Bone marrow (tissue), 2 donors: ENCODE results near the gene EML1.
"Not testable (repeated sequence)": the region's sequence is repeated elsewhere in the genome, so short reads cannot be mapped to it uniquely, and the experiment has no call there.

ENCODE experiments used
- DNase-seq, 2 donors: peaks; one replicate each; lab custom pipeline; 2025; lab: John Stamatoyannopoulos, UW

EML1 gene

DNA sequence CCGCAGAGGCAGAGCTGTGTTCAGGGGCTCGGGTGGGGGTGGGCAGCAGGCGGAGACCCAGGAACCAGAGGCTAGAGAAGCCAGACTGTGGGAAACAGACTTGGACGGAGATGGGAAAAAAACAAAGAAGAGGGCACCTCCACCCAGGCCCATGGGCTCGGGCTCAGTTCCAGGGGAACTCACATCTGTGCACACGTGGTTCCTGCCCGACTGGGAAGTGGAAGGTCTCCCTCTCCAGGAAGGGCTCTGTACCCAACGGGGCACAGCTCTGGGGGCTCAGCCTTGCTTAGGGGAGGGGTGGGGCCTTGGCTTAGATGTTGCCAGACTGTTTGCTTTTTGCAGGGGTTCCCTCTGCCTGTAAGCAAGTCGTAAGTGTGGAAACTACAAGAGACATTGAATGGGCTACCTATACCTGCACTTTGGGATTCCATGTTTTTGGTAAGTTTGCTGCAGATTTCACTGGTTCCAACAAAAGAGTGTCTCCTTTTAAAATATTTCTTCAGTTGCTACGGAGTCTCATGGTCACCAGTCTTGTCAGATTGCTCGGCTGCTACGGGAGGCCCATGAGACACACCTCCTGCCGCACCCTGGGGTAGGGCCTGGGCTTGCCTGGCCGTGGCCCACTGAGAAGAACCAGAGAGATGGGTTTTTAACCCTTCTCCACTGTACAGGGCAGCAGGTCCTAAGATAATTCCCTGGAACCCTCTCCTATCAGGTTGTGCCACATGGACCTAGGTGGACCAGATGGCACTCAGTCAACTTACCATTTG, 144.4 kb downstream of the EML1 start:
- DNase-seq = no peak

DNA sequence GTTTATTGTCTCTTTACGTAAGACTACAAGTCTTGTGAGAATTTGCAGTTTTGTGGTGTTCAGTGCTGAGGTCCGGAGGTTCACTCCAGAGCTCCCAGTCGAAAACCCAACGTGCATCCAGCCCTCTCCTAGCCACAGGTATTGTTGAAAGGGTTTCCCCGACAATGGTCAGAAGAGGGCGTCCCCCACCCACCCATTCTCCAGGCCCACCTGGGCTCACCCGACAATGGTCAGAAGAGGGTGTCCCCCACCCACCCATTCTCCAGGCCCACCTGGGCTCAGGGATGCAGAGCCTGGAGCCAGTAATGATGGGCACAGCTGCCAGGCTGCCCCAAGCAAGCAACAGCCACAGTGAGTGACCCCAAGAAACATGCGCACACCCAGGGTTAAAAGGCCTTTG, 145.2 kb downstream of the EML1 start:
- DNase-seq = no peak

DNA sequence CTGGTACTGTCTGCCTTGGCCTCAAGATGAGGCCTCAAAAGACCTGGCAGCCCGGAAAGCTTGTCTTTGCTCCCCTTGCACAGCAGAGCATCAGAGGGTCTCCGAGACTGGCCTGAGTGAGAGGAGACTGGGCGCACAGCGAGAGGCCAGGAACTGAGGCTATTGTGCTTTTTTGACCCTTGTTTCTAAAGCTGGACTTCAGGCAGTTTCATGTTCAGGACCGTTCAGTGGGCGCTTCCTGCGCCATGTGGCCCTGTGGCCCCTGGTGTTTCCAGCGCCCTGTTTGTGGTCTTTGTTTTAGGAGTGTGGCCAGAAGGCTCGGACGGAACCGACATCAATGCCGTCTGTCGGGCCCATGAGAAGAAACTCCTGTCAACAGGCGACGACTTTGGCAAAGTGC, 145.7 kb downstream of the EML1 start:
- DNase-seq = no peak

DNA sequence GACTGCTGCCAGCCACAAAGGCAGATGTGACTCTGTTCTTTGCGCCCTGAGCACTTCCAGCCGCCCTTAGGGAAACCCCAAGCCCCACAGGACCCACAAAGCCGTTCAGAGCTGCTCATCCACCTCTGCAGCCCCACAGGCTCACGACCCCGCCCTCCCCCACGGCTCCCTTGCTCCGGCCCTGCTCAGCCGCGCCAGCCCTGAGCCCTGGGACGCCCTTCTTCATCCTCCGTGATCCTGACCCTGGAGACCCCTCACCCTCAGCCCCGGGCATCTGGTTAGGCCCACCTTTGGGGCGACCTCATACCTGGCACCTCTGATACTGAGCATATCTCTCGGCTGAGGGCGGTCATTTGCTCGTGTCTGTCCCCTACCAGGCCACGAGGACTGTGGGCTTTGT, 146.2 kb downstream of the EML1 start:
- no peak for DNase-seq

DNA sequence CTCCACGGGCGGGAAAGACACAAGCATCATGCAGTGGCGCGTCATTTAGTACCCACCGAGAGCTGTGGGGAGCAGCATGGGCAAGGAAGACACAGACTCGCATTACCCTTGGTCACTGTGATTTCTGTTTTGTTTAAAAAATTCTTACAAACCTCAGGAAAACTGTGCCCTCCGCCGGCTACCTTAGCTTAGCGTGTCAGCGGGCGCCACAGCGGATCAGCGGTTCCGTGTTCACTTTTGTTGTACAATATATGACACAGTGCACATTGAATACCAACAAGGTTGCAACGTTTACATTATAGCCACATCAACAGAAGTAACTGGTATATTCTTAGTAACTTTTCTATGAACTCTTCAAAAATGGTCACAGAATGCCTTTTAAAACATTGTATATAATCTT, 146.9 kb downstream of the EML1 start:
- no peak for DNase-seq

DNA sequence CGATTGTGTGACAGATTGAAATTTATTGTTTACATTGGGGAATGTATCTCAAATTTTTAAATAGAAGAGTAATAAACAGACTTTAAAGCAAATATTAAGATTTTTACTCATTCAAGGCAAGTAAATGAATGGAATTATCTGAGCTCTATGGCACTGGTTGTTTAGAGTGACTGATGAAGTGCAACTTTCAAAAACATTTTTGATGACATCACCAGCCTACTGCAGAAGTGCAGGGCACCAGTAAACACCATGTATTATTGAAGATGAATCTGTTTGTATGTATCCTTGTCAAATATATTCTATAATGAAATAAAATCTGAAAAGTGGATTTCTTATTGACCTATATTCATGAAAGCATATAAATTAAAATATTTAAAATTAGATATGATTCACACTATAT, 148.0 kb downstream of the EML1 start:
- no peak for DNase-seq

DNA sequence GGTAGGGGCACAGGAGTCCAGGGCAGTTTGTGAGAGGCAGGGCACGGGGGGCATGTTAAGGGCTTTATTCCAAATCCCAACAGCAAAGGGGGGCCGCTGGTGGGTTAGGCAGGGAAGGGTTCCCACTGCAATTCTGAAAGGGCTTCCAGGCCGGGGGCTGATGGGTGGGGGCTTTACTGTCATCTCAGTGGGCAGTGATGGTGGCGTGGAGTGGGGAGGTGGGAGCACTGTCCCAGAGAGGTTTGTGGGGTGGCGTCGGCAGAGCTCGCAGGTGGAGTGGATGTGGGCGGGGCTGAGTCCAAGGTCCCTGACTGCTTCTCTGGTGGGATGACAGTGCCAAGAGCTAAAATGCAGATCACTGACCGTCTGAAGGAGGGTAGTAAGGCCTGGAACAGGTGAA, 150.4 kb downstream of the EML1 start:
- DNase-seq = no peak

DNA sequence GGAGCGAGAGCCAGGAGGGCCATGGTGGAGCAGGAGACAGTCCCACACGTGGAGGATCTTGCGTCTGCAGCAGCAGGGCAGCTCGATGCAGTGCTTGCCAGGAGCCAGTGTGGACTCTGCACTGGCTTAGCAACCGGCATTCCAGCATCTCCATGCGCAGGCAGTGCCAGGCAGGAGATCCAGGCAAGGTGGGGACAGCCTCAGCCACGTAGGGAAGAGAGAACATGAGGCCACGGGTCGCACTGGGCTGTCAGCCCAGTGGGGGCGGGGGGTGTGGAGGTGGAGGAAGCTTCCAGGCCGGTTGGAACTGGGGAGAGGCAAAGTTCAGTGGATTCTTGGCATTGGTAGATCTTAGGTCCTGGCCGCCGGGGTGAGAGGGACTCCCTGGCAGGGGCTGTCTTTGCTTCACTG, 151.0 kb downstream of the EML1 start:
- DNase-seq = no peak

DNA sequence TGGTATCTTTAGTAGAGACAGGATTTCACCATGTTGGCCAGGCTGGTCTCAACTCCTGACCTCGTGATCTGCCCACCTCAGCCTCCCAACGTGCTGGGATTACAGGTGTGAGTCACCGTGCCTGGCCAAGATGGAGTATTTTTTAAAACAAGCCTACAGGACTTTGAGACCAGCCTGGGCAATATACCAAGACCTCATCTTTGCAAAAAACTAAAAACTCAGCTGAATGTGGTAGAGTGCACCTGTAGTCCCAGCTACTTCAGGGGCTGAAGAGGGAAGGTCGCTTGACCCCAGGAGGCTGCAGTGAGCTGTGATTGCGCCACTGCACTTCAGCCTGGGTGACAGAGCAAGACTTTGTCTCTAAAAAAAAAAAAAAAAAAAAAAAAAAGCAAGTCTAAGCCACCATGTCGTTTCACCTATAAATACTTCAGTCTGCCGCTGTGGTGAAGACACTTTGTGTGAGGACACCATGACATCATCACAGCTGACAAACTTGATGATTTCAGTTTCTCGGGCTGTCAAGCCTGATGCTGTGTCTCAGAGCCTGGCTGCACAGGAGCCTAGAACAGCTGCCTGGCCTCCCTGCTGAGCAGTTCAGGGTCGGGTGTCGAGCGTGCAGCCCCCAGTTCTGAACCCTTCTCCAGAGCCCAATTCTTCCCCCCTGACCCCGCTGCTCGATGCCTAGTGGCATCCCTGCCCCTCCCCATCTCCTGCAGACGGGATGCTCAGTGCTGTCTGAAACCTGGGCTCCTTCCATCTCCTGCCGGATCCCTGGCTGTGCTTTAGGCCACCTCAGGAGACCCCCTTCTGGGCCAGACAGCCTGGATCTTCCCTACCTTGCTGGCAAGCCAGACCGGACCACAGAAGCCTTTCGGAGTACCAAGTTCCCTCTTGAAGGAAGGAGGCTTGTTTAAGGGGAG, 152.8 kb downstream of the EML1 start:
- no peak for DNase-seq

DNA sequence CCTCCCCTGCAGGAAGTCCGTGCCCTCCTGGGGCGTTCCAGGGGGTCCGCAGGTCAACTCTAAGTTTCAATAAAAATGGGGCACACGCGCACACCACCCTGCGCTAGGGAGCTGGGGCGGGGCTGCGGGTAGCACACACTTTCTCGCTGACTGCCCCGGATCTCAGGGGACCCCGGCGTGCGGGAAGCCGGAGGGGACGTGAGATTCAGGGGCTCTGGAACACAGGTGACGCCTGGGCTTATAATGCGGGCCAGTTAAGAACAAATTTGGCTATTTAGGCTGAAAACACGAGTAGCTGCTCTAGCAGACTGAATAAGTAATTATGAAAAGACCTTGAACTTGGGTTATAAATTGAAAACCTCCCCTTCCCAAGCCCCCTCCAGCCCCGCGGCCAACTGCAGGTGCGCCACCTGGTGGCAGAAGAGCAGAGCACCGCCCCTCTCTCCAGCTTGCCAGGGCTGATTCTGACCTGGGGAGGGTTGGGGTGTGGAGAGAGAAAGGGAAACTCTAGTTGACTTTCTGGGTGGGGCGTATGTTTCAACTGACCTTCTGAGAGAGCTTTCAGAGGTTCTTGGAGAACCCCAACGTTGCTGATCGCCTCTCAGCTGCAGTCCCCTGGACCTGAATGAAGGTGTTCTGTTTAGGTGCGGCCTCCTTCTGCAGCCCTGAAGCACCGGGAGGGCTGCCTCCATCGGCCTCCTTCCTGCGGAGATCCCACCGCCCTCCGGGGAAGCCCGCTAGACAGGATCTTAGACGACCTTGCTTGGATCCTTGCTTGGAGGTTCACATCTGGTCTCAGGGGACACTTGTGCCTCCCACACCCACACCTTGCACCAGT, 153.7 kb downstream of the EML1 start:
- DNase-seq = peak in 1 of 2 donors; percentile 5

DNA sequence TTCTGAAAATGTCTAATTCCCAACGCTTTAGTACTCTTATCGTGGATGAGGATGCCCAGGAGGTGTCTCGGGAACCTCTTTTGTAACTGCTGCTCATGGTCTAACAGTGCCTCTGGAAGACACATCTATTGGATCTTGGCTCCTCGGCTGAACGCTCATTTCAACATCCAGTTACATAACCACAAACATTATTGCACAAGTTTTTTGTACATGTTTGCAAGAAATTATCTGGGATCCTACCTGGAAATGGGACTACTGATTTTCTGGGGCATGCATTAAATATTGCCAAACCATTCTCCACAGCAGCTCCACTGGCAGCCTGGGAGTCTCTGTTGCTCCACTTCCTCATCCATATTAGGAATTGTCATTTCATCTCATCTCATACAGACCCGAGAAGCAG, 154.5 kb downstream of the EML1 start:
- DNase-seq = no peak

DNA sequence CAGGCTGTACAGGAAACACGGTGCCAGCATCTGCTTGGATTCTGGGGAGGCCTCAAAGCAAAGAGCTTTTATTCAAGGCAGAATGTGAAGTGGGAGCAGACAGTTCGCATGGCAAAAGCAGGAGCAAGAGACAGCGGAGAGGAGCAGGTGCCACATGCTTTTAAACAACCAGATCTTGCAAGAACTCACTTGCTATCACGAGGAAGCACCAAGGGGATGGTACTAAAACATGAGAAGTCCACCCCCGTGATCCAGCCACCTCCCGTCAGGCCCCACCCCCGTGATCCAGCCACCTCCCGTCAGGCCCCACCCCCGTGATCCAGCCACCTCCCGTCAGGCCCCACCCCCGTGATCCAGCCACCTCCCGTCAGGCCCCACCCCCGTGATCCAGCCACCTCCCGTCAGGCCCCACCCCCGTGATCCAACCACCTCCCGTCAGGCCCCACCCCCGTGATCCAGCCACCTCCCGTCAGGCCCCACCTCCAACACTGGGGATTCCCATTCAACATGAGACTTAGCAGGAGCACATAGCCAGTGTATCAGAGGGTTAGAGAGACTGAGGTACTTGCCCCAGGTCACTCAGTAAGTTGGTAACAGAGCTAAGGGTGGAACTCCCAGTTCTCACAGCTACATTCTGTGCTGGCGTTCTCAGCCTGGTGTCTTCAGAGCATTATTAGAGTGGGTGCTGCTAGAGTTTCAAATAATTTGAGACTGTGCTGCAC, 156.0 kb downstream of the EML1 start:
- DNase-seq = not testable (repeated sequence)

DNA sequence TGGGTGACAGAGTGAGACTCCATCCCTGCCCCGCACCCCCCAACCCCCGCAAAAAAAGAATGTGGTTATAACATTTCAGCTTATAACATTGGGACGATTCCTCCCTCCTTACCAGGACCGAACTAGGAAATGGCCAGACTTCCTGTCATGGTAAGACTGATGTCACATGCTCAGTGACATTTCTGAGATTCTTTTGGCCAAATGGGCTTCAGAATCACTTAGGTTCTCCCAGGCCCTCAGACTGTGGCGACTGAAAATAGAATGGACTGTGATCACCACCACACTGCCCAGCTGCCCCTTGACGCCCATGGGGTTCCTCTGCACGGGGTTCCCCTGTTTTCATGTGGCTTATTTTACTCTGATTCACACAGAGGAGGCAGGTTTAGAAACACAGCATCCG, 157.0 kb downstream of the EML1 start:
- no peak for DNase-seq

DNA sequence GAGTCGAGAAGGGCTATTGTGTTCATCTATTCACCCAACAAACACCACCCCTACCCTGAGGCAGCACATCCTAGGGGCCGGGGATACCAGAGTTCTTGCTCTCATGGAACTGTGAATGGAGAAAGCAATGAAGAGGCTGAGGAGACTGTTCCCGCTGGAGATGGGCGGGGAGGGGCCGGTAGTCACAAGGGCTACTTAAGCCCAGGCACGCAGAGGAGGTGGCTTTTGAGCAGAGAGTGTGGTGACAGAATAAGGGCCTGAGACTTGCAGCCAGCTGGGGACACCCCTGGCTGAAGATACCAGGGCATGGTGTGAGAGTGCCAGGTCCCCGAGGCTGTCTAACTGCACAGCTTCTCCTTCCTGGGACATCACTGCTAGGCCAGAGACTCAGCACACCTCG, 157.9 kb downstream of the EML1 start:
- DNase-seq = no peak

DNA sequence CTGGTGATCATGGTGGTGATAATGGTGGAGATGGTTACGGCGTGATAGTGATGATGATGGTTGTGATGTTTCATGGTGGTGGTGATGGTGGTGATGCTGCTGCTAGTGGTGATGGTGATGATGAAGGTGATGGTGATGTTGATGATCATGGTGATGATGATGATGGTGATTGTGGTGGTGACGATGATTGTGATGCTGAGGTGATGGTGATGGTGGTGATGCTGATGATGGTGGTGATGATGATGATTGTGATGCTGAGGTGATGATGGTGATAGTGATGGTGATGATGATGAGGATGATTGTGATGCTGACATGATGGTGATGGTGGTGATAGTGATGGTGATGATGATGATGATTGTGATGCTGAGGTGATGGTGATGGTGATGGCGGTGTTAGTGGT, 158.8 kb downstream of the EML1 start:
- DNase-seq = no peak

DNA sequence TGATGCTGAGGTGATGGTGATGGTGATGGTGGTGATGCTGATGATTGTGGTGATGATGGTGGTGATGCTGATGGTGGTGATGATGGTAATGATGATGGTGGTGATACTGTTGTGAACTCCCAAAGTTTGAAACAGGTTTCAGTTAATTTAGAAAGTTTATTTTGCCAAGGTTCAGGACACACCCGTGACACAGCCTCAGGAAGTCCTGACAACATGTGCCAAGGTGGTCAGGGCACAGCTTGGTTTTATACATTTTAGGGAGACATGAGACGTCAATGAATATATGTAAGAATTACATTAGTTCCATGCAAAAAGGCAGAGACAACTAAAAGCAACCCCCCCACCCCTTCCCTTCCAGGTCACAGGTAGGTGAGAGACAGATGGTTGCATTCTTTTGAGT, 159.2 kb downstream of the EML1 start:
- no peak for DNase-seq

DNA sequence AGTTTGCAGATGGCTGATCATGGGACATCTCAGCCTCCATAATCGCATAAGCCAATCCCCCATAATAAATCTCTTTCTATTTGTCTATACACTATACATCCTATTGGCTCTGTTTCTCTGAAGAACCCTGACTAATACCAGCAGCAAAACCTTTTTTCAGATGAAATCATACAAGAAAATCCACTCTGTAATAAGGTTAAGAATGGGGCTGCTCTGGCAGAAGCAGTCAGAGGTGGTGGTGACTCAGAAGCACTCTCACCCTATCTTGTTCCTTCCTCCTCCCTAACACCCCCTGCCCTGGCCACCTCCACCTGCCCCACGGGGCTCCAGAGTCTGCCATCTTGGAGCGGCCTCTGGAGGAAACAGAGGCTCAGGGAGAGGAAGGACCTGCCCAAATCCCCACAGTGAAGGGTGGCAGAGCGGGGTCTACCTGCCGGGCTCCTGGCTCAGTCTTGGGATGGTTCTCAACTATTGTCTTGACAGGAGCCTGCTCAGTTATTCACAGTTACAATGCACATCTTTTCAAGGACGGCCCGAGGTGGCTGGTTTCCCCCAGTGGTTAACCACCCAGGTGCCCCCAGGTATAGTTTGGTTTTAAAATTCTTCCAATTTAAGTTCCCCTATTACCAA, 162.7 kb downstream of the EML1 start:
- no peak for DNase-seq

DNA sequence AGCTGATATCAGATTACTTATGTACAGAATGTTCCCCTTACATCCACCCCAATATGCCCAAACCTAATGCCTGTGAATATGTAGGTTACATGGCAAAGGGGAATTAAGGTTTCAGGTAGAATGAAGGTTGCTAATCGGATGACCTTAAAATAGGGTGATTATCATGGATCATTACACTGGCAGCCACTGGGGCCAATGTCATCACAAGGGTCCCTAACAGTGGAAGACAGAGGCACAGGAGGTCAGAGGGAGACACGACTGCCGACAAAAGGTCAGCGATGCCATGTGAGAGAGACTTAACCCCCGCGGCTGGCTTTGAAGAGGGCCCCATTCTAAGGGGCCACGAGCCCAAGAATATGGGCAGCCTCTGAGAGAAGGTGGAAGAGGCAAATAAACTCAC, 165.2 kb downstream of the EML1 start:
- DNase-seq = no peak

DNA sequence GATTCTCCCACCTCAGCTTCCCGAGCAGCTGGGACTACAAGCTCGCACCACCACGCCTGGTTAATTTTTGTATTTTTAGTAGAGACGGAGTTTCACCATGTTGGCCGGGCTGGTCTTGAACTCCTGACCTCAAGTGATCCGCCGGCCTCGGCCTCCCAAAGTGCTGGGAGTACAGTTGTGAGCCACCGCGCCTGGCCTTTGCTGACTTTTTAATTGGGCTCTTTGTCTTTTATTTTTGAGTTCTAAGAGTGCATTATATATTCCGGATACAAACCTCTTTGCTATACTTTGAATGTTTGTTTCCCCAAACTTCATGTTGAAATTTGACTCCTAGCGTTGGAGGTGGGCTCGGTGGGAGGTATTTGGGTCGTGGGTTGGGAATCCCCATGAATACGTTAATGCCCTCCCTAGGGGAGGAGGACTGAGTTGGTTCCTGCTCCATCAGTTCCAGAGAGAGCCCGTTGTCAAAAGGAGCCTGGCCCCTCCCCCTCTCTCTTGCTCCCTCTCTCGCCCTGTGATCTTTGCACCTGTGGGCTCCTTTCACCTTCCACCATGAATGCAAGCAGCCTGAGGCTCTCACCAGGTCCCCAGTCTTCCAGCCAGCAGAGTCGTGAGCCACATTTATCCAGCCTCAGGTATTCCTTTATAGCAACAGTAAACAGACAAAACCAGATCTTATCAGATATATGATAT, 168.8 kb downstream of the EML1 start:
- no peak for DNase-seq

DNA sequence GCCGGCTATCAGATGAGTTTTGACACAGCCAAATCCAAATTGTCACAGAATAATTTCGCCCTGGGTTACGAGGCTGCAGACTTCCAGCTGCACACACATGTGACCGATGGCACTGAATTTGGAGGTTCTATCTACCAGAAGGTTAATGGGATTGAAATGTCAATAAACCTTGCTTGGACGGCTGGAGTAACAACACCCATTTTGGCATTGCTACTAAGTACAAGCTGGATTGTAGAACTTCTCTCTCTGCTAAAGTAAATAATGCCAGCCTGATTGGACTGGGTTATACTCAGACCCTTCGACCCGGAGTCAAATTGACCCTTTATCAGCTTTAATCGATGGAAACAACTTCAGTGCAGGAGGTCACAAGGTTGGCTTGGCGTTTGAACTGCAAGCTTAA, 171.8 kb downstream of the EML1 start:
- DNase-seq = no peak
